GM13977 (cell line): ENCODE measurements around the gene EHD1.
A peak's percentile ranks its signal among the peaks of the same experiment; 100 is the strongest.
"Not testable (repeated sequence)": the region's sequence is repeated elsewhere in the genome, so short reads cannot be mapped to it uniquely, and the experiment has no call there.

Experiments
- DNase-seq: peaks from one replicate; pipeline ENCODE4 v3.0.0; 2012; ENCODE audit warnings: low spot score
- CTCF ChIP-seq: IDR thresholded peaks from 2 replicates; pipeline ENCODE4 v1.5.1; 2012; ENCODE audit warnings: mild to moderate bottlenecking, control low read depth; ENCODE audit not compliant: insufficient read depth; ENCODE audit errors: extremely low read depth, missing control alignments
- in situ Hi-C: fragments of 300-500 bp; cut with MboI; formaldehyde crosslinking; loops from one replicate; pipeline ENCODE4 v1.12.0; 2022; ENCODE audit warnings: low sequenced_read_pairs, low pct_unique_long_range_greater_than_20kb, mixed read lengths, inconsistent platforms; ENCODE audit not compliant: unreplicated experiment

EHD1 gene

GRCh38 chr11:64849598-64850356, 28.6 kb downstream of the EHD1 start:
- no peak for TF ChIP-seq CTCF
- in situ Hi-C loops = loop anchor here (5.0 kb wide), 1 partner anchor 43 kb away; no protein-coding TSS in a partner anchor
- DNase-seq = no peak

GRCh38 chr11:64848826-64849597, 29.4 kb downstream of the EHD1 start:
- peak; percentile 37 for TF ChIP-seq CTCF
- no peak for DNase-seq
- in situ Hi-C loops = loop anchor here (5.0 kb wide), 1 partner anchor 43 kb away; no protein-coding TSS in a partner anchor

- TF ChIP-seq CTCF = no peak
- DNase-seq = no peak
- in situ Hi-C loops = loop anchor here (5.0 kb wide), 1 partner anchor 44 kb away; no protein-coding TSS in a partner anchor
Measured at GRCh38 chr11:64848214-64848825, 30.1 kb downstream of the EHD1 start.

GRCh38 chr11:64846998-64847666, 31.3 kb downstream of the EHD1 start:
- in situ Hi-C loops = loop anchor here (5.0 kb wide), 1 partner anchor 45 kb away; no protein-coding TSS in a partner anchor
- peak; percentile 92 for DNase-seq
- TF ChIP-seq CTCF = peak; percentile 97

- DNase-seq = not testable (repeated sequence)
- in situ Hi-C loops = loop anchor here (5.0 kb wide), 1 partner anchor 47 kb away; no protein-coding TSS in a partner anchor
Measured at GRCh38 chr11:64845776-64846129, 32.7 kb downstream of the EHD1 start.

- in situ Hi-C loops = loop anchor here (5.0 kb wide), 1 partner anchor 47 kb away; no protein-coding TSS in a partner anchor
- no peak for DNase-seq
Measured at GRCh38 chr11:64845129-64845775, 33.2 kb downstream of the EHD1 start.

More at GRCh38 chr11:64845129-64845775, 33.2 kb downstream of the EHD1 start:
- TF ChIP-seq CTCF = no peak
